T-cell (primary cell): ENCODE measurements around the gene SMCO4. TPM values are rescaled to one million over a fixed set of nuclear protein-coding genes. Genes with fewer than 3 reads are reported as not detected.

Experiments
- ATAC-seq, 4 experiments: fragments of 200-7000 bp in 3 of 4; fragments of 150-1000 bp in 1 of 4; cut with Tn5 transposase; replicated peaks in 1 of 4; 1 replicate in 3 of 4; 2 replicates in 1 of 4; pipeline ENCODE4 v1.10.0; 2021; ENCODE audit warnings: moderate library complexity in 3 of 4, mild to moderate bottlenecking in 2 of 4, moderate number of reproducible peaks in 1 of 4
- CTCF ChIA-PET, 2 donors: fragments of 300-600 bp; sonication (Branson Sonifier 250); formaldehyde crosslinking; loops; one replicate each; lab custom pipeline; 2022; ENCODE audit warnings: antibody characterized with exemption in 2 of 2; lab: Charles Lee
- POLR2A ChIA-PET, 2 donors: fragments of 300-600 bp; sonication (Branson Sonifier 250); formaldehyde crosslinking; loops; one replicate each; lab custom pipeline; 2022; ENCODE audit warnings: antibody characterized with exemption in 2 of 2; lab: Charles Lee
- DNase-seq, 35 experiments: peaks; one replicate each; pipeline versions ENCODE4 v3.0.0 to v3.0.0-alpha.2; 2013 to 2023
- H3K27ac ChIP-seq: one replicate; pipeline ENCODE4 v1.5.1; 2013; ENCODE audit warnings: low read length
- H3K27me3 ChIP-seq, 2 experiments: replicated peaks in 1 of 2; 1 replicate in 1 of 2; 2 replicates in 1 of 2; pipeline versions ENCODE4 v1.6.1 to v1.7.0; 2013; ENCODE audit warnings: low read length in 1 of 2, mixed read lengths in 1 of 2; ENCODE audit not compliant: control insufficient read depth in 2 of 2, insufficient read depth in 2 of 2; ENCODE audit errors: extremely low read depth in 1 of 2
- H3K36me3 ChIP-seq, 2 donors: 1 replicate in 1 of 2; 2 replicates in 1 of 2; pipeline versions ENCODE4 v1.6.1 to v1.7.0; 2013; ENCODE audit warnings: low read length in 1 of 2; ENCODE audit not compliant: control insufficient read depth in 2 of 2, insufficient read depth in 1 of 2; ENCODE audit errors: extremely low read depth in 1 of 2
- H3K4me1 ChIP-seq, 2 experiments: 1 replicate in 1 of 2; 2 replicates in 1 of 2; pipeline versions ENCODE4 v1.6.1 to v1.7.0; 2013; ENCODE audit warnings: low read length in 2 of 2, mixed read lengths in 1 of 2; ENCODE audit not compliant: insufficient read depth in 2 of 2, control insufficient read depth in 1 of 2; ENCODE audit errors: extremely low read depth in 1 of 2
- H3K4me3 ChIP-seq, 2 donors: 1 replicate in 1 of 2; 2 replicates in 1 of 2; pipeline versions ENCODE4 v1.5.1 to v1.7.0; 2013; ENCODE audit warnings: mild to moderate bottlenecking in 2 of 2, low read length in 1 of 2, moderate library complexity in 1 of 2; ENCODE audit not compliant: control insufficient read depth in 1 of 2; ENCODE audit errors: extremely low read depth in 1 of 2
- H3K9me3 ChIP-seq: 2 replicates; pipeline ENCODE4 v1.7.0; 2013
- H3K27ac Mint-ChIP-seq, 2 donors: one replicate each; pipeline ENCODE4 v1.8.0; 2020 to 2021; ENCODE audit warnings: mild to moderate bottlenecking in 2 of 2, mixed read lengths in 2 of 2
- H3K27me3 Mint-ChIP-seq, 2 donors: one replicate each; pipeline ENCODE4 v1.8.0; 2021 to 2022; ENCODE audit warnings: mixed read lengths in 2 of 2
- H3K36me3 Mint-ChIP-seq: one replicate; pipeline ENCODE4 v1.8.0; 2021; ENCODE audit warnings: mixed read lengths
- H3K4me1 Mint-ChIP-seq, 3 donors: one replicate each; pipeline ENCODE4 v1.8.0; 2020 to 2022; ENCODE audit warnings: mixed read lengths in 3 of 3, mild to moderate bottlenecking in 1 of 3
- H3K4me3 Mint-ChIP-seq, 3 donors: one replicate each; pipeline ENCODE4 v1.8.0; 2020 to 2022; ENCODE audit warnings: mild to moderate bottlenecking in 3 of 3, mixed read lengths in 3 of 3, moderate library complexity in 3 of 3
- H3K9me3 Mint-ChIP-seq, 3 donors: one replicate each; pipeline ENCODE4 v1.8.0; 2020 to 2022; ENCODE audit warnings: mixed read lengths in 3 of 3
- WGBS: methylation state at CpG from one replicate; pipeline ENCODE4 v1.1.5; 2013; ENCODE audit warnings: missing lambda C conversion rate; ENCODE audit not compliant: insufficient coverage; 5-methylcytosine and 5-hydroxymethylcytosine counted together
- total RNA-seq, 35 experiments: library from RNA in 6 of 35; stranded (reverse) in 6 of 35; fragments of 120-200 nt in 1 of 35; gene quantifications; one replicate each; pipeline versions ENCODE4 v1.2.1 to v1.2.4 and lab custom pipeline; 2013 to 2026

SMCO4 gene
- total RNA-seq, 5 donors from 2014 or later (not counting 1 experiment from before 2014, with no cell fraction given), result 2.2 to 6.5 (median 4.7) TPM; not detected in 1

- 66% methylated on average over 4 of the region's 5 CpGs for WGBS
- no peaks in the 10 kb centered on the region for H3K36me3 ChIP-seq
- H3K4me3 ChIP-seq, result no peak overlapping the region
- DNase-seq, result no peak
- H3K27ac ChIP-seq, result no peak overlapping the region
- no peaks in the 10 kb centered on the region for H3K4me1 ChIP-seq
- ChIA-PET POLR2A (no interaction called here), CTCF (no interaction called here)
- no peaks in the 10 kb centered on the region for H3K4me1 Mint-ChIP-seq
- no peaks in the 10 kb centered on the region for H3K27me3 Mint-ChIP-seq
- no peaks in the 10 kb centered on the region for H3K9me3 Mint-ChIP-seq
- no peaks in the 10 kb centered on the region for H3K36me3 Mint-ChIP-seq
- no peaks in the 10 kb centered on the region for H3K9me3 ChIP-seq
- no peaks in the 10 kb centered on the region for H3K27me3 ChIP-seq
- ATAC-seq, result no peak
- H3K27ac Mint-ChIP-seq, result no peak overlapping the region
- H3K4me3 Mint-ChIP-seq, result no peak overlapping the region
Measured at GRCh38 chr11:93491973-93492372, 51.2 kb downstream of the SMCO4 start.

DNA sequence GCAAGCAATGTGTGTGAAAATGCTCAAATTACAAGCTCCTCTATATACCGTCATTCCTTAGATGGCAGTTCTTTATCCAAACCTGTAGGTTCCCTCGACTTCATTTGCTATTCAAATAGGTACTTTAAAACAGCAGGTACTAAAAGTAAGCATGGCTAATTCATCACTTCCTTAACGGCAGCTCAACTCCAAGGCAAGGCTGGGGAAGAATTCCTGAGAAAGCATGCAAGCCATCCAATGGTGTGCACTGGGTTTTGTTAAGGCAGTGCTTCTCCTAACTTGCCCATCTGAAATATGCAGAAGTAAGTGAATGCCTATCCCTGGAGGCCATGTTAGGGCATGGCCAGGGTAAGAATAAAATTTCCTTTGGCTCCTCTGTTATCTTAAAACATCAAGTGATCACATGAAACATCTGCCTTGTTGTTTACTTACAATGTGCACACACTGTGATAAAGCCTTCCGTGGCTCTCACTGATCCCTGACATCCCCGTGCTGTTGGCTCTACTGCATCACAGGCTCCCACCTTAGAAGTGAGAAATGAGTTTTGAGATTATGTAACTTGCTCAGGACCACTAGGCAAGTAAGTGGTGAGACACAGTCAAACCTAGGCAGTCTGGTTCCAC is 52.1 kb downstream of the SMCO4 start:
- H3K9me3 ChIP-seq, result no peaks in the 10 kb centered on the region
- no peak overlapping the region for H3K27ac ChIP-seq
- ChIA-PET CTCF (no interaction called here), POLR2A (no interaction called here)
- Mint-ChIP-seq H3K4me3 (no peak overlapping the region), H3K4me1 (no peaks in the 10 kb centered on the region), H3K27me3 (no peaks in the 10 kb centered on the region), H3K9me3 (no peaks in the 10 kb centered on the region), H3K36me3 (no peaks in the 10 kb centered on the region), H3K27ac (no peak overlapping the region)
- ATAC-seq (no peak), DNase-seq (no peak)
- WGBS, result 92% methylated on average over 2 of the region's 5 CpGs
- no peak overlapping the region for H3K4me3 ChIP-seq
- H3K27me3 ChIP-seq, result no peaks in the 10 kb centered on the region
- no peaks in the 10 kb centered on the region for H3K36me3 ChIP-seq
- H3K4me1 ChIP-seq, result no peaks in the 10 kb centered on the region

DNA sequence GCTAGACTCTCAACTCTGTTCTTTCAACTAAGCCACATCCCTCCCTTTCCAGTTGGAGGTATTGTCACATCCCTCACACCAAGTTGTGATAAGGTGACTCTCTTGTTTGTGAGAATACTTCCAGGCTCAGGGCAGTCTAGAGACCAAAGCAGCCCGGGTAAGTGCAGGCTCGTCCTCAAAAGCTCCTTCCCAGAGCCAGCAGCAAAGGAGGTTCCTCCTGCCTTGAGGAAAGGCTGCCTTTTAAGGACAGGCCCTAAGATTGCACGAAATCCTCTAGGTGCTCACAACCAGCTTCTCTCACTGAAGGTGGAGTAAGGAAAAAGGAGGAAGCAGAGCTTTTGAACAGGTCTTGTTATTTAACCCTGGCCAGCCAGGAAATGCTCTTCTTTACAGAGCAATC is 53.4 kb downstream of the SMCO4 start:
- H3K9me3 Mint-ChIP-seq, result no peaks in the 10 kb centered on the region
- H3K27me3 ChIP-seq, result no peaks in the 10 kb centered on the region
- WGBS, result 60% methylated on average over 1 of the region's 3 CpGs
- no peak overlapping the region for H3K4me3 Mint-ChIP-seq
- ATAC-seq (no peak), DNase-seq (no peak)
- no peaks in the 10 kb centered on the region for H3K27me3 Mint-ChIP-seq
- H3K36me3 ChIP-seq, result peaks cover 0 to 2% of the 10 kb centered on the region in 2 donors
- H3K36me3 Mint-ChIP-seq, result no peaks in the 10 kb centered on the region
- no peaks in the 10 kb centered on the region for H3K9me3 ChIP-seq
- no peak overlapping the region for H3K27ac ChIP-seq
- H3K27ac Mint-ChIP-seq, result no peak overlapping the region
- H3K4me1 Mint-ChIP-seq, result no peaks in the 10 kb centered on the region
- POLR2A ChIA-PET, result no interaction called here
- no peak overlapping the region for H3K4me3 ChIP-seq
- no peaks in the 10 kb centered on the region for H3K4me1 ChIP-seq
- CTCF ChIA-PET, result no interaction called here

DNA sequence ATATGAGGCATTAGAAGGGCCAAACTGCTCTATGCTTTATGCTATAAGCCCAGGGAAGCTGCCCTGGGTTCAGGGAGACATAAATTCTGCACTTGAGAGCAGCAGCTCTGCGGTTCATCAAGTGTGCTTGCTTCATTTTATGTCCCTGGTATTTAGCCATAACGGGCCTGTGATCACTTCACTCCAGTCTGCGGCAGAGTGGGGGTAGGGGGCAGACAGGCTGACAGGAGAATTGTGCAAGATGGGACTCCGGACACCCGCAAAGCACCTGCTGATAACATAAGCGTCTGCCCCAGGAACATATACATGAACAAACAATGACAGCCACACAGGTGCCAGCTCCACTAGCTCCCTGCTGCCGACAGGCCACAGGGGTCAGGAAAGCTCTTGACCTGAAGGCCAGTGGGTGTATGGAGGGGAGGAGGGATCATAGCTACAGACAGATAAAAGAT is 56.1 kb downstream of the SMCO4 start:
- Histone ChIP-seq H3K27me3 (no peaks in the 10 kb centered on the region), H3K36me3 (peaks cover 0 to 2% of the 10 kb centered on the region in 2 donors), H3K27ac (no peak overlapping the region), H3K4me1 (no peaks in the 10 kb centered on the region), H3K4me3 (no peak overlapping the region), H3K9me3 (no peaks in the 10 kb centered on the region)
- Mint-ChIP-seq H3K36me3 (no peaks in the 10 kb centered on the region), H3K4me1 (no peaks in the 10 kb centered on the region), H3K27me3 (no peaks in the 10 kb centered on the region), H3K27ac (no peak overlapping the region), H3K4me3 (no peak overlapping the region), H3K9me3 (no peaks in the 10 kb centered on the region)
- 86% methylated on average over 1 of the region's 7 CpGs for WGBS
- ChIA-PET CTCF (no interaction called here), POLR2A (no interaction called here)
- ATAC-seq (no peak), DNase-seq (no peak)

DNA sequence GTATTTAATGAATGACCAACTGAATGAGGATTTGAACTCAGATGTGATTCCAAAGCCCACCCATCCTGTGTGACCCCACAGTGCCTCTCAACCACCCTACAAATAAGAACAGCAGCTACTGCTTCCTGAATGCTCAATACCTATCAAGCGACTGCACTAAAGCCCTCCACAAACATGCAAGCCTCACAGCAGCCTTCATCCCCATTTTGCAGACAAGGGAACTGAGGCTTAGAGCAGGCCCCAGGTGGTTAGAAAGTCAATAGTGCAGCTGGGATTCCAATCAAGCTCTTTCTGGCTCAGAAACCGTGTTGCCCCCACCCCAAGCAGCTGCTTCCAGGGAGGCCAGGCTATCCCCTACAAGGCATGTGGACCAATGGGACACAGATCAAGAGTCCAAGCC is 57.2 kb downstream of the SMCO4 start:
- no peaks in the 10 kb centered on the region for H3K36me3 Mint-ChIP-seq
- no peak overlapping the region for H3K4me3 ChIP-seq
- POLR2A ChIA-PET, result no interaction called here
- H3K4me1 Mint-ChIP-seq, result no peaks in the 10 kb centered on the region
- no peak overlapping the region for H3K4me3 Mint-ChIP-seq
- CTCF ChIA-PET, result no interaction called here
- DNase-seq (no peak), ATAC-seq (no peak)
- H3K27ac Mint-ChIP-seq, result no peak overlapping the region
- no peaks in the 10 kb centered on the region for H3K9me3 Mint-ChIP-seq
- 100% methylated on average over 1 of the region's 2 CpGs for WGBS
- peaks cover 0 to 2% of the 10 kb centered on the region in 2 donors for H3K36me3 ChIP-seq
- no peaks in the 10 kb centered on the region for H3K27me3 ChIP-seq
- H3K4me1 ChIP-seq, result no peaks in the 10 kb centered on the region
- H3K9me3 ChIP-seq, result no peaks in the 10 kb centered on the region
- H3K27me3 Mint-ChIP-seq, result no peaks in the 10 kb centered on the region
- H3K27ac ChIP-seq, result no peak overlapping the region

DNA sequence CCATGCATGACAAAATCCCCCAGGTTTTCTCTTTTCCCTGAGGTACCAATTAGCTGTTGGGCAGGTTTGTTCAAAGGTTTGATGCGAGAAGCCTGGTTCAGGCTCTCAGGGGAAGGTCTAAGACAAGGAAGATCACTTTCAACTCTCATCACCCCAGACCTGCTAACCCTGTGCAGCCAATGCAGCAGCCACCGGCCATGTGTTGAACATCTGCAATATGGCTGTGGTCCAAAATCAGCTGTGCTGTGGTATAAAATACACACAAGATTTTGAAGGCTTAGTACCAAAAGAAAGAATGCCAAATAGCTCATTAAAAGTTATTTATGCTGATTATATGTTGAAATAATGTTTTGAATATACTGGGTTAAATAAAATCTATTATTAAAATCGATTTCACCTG is 58.5 kb downstream of the SMCO4 start:
- peaks cover 0 to 2% of the 10 kb centered on the region in 2 donors for H3K36me3 ChIP-seq
- Mint-ChIP-seq H3K9me3 (no peaks in the 10 kb centered on the region), H3K36me3 (no peaks in the 10 kb centered on the region), H3K4me1 (no peaks in the 10 kb centered on the region), H3K4me3 (no peak overlapping the region), H3K27ac (no peak overlapping the region), H3K27me3 (no peaks in the 10 kb centered on the region)
- H3K9me3 ChIP-seq, result no peaks in the 10 kb centered on the region
- no peak overlapping the region for H3K4me3 ChIP-seq
- no peak overlapping the region for H3K27ac ChIP-seq
- ATAC-seq (no peak), DNase-seq (no peak)
- H3K27me3 ChIP-seq, result no peaks in the 10 kb centered on the region
- H3K4me1 ChIP-seq, result no peaks in the 10 kb centered on the region
- ChIA-PET POLR2A (no interaction called here), CTCF (no interaction called here)
- WGBS, result 80% methylated on average over 1 of the region's 3 CpGs

- Mint-ChIP-seq H3K4me1 (no peaks in the 10 kb centered on the region), H3K27ac (no peak overlapping the region), H3K27me3 (no peaks in the 10 kb centered on the region), H3K9me3 (no peaks in the 10 kb centered on the region), H3K36me3 (peaks cover 2% of the 10 kb centered on the region), H3K4me3 (no peak overlapping the region)
- no peaks in the 10 kb centered on the region for H3K4me1 ChIP-seq
- ATAC-seq (no peak), DNase-seq (no peak)
- no peak overlapping the region for H3K4me3 ChIP-seq
- ChIA-PET POLR2A (no interaction called here), CTCF (interaction anchor here in 1 of 2 donors (0.9 kb wide), 1 partner anchor 99 kb away, joined by 3 read pairs; no protein-coding TSS in a partner anchor)
- no peak overlapping the region for H3K27ac ChIP-seq
- 92% methylated on average over 6 of the region's 10 CpGs for WGBS
- no peaks in the 10 kb centered on the region for H3K27me3 ChIP-seq
- H3K36me3 ChIP-seq, result peaks cover 0 to 2% of the 10 kb centered on the region in 2 donors
- no peaks in the 10 kb centered on the region for H3K9me3 ChIP-seq
Measured at GRCh38 chr11:93482556-93482955, 60.6 kb downstream of the SMCO4 start.
